ENCODE results near the gene SRL. TPM values are rescaled to one million over a fixed set of nuclear protein-coding genes. Genes with fewer than 3 reads are reported as not detected.
A peak's percentile ranks its signal among the peaks of the same experiment; 100 is the strongest.

The SRL gene
- total RNA-seq, 1 donor, result not detected

DNA sequence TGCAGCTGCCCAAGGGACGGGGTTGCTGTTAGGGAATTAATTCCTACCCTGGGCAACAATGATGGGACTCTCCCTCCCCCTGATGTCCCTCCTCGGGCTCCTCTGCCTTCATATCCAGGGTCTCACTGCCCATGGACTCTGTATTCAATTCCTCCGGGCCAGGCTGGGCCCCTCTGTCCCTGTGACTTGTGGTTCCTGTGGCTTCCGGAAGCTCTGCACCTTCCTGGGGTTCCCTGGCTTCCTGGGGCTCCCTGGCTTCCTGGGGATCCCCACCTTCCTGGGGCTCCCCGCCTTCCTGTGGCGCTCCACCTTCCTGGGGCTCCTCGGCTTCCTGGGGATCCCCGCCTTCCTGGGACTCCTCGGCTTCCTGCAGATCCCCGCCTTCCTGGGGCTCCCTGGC, 35.2 kb downstream of the SRL start:
- Histone ChIP-seq H3K27me3 (ENCODE audit: insufficient read depth, low read length) (no peaks in the 10 kb centered on the region), H3K36me3 (ENCODE audit: insufficient read depth, low read length) (no peaks in the 10 kb centered on the region), H3K27ac (ENCODE audit: low read depth, low read length) (no peak overlapping the region), H2AFZ (ENCODE audit: low read length) (no peak overlapping the region), H3K4me2 (ENCODE audit: insufficient read depth, low read length) (no peak overlapping the region), H3K9me3 (ENCODE audit: low read depth, low read length) (no peaks in the 10 kb centered on the region), H3K79me2 (ENCODE audit: insufficient read depth, low read length) (no peaks in the 10 kb centered on the region), H3K4me3 (ENCODE audit: insufficient read depth, low read length) (no peak overlapping the region), H4K20me1 (ENCODE audit: insufficient read depth, low read length) (no peaks in the 10 kb centered on the region), H3K4me1 (ENCODE audit: insufficient read depth, low read length) (no peaks in the 10 kb centered on the region)
- no peak for DNase-seq (ENCODE audit: insufficient read length, low spot score, missing footprints)
- TF ChIP-seq, protein P1, sequence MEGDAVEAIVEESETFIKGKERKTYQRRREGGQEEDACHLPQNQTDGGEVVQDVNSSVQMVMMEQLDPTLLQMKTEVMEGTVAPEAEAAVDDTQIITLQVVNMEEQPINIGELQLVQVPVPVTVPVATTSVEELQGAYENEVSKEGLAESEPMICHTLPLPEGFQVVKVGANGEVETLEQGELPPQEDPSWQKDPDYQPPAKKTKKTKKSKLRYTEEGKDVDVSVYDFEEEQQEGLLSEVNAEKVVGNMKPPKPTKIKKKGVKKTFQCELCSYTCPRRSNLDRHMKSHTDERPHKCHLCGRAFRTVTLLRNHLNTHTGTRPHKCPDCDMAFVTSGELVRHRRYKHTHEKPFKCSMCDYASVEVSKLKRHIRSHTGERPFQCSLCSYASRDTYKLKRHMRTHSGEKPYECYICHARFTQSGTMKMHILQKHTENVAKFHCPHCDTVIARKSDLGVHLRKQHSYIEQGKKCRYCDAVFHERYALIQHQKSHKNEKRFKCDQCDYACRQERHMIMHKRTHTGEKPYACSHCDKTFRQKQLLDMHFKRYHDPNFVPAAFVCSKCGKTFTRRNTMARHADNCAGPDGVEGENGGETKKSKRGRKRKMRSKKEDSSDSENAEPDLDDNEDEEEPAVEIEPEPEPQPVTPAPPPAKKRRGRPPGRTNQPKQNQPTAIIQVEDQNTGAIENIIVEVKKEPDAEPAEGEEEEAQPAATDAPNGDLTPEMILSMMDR (IDR thresholded peaks at IDR 0.05; ENCODE audit: extremely low read depth, low read depth, low read length), result no peak

DNA sequence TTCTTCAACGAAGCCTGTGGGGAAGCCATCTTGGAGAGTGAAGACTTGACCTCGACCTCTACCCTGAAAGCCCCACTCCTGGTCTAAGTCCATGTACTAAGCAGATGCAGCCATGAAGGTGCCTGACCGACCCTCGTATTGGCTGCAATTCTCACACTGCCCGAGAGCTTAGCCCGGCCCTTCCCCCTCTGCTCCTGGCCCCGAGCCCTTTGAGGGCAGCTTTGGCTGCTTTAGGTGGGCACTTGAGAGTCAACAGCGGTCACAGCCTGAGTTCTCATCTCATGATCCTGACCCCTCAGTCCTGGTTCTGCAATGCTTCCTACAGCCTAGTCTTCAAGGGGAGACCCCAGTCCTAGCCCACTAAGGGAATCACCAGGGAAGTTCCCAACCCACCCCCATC, 35.9 kb downstream of the SRL start:
- TF ChIP-seq, protein P1 (IDR thresholded peaks at IDR 0.05; ENCODE audit: extremely low read depth, low read depth, low read length), result no peak
- no peaks in the 10 kb centered on the region for H3K9me3 ChIP-seq (ENCODE audit: low read depth, low read length)
- no peaks in the 10 kb centered on the region for H3K27me3 ChIP-seq (ENCODE audit: insufficient read depth, low read length)
- no peaks in the 10 kb centered on the region for H3K36me3 ChIP-seq (ENCODE audit: insufficient read depth, low read length)
- no peaks in the 10 kb centered on the region for H3K79me2 ChIP-seq (ENCODE audit: insufficient read depth, low read length)
- H4K20me1 ChIP-seq (ENCODE audit: insufficient read depth, low read length), result no peaks in the 10 kb centered on the region
- H3K27ac ChIP-seq (ENCODE audit: low read depth, low read length), result no peak overlapping the region
- no peak overlapping the region for H3K4me2 ChIP-seq (ENCODE audit: insufficient read depth, low read length)
- H2AFZ ChIP-seq (ENCODE audit: low read length), result no peak overlapping the region
- no peak overlapping the region for H3K4me3 ChIP-seq (ENCODE audit: insufficient read depth, low read length)
- DNase-seq (ENCODE audit: insufficient read length, low spot score, missing footprints), result no peak
- H3K4me1 ChIP-seq (ENCODE audit: insufficient read depth, low read length), result no peaks in the 10 kb centered on the region

DNA sequence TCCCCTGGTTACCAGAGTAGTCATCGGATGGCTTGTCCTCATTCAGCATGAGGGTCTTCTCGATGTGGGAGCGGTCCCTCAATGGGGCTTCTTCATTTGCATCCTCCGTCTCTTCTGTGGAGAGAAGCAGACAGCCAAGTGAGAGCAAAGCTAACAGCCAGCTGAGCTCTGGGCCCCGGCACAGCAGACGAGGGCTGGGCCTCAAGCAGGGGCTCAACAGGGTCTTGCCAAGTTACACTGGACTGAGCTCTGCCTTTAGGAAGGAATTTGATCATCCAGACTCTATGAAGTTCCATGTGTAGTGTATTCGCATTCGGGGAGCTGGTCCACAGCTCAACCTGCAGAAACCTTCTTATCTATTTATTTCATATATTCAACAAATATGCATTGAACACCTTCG, 37.4 kb downstream of the SRL start:
- Histone ChIP-seq H3K9me3 (ENCODE audit: low read depth, low read length) (no peaks in the 10 kb centered on the region), H3K36me3 (ENCODE audit: insufficient read depth, low read length) (no peaks in the 10 kb centered on the region), H3K27ac (ENCODE audit: low read depth, low read length) (no peak overlapping the region), H2AFZ (ENCODE audit: low read length) (no peak overlapping the region), H3K27me3 (ENCODE audit: insufficient read depth, low read length) (no peaks in the 10 kb centered on the region), H3K4me1 (ENCODE audit: insufficient read depth, low read length) (peaks cover 9% of the 10 kb centered on the region), H3K4me2 (ENCODE audit: insufficient read depth, low read length) (no peak overlapping the region), H3K79me2 (ENCODE audit: insufficient read depth, low read length) (no peaks in the 10 kb centered on the region), H3K4me3 (ENCODE audit: insufficient read depth, low read length) (no peak overlapping the region), H4K20me1 (ENCODE audit: insufficient read depth, low read length) (no peaks in the 10 kb centered on the region)
- DNase-seq (ENCODE audit: insufficient read length, low spot score, missing footprints), result no peak
- TF ChIP-seq, protein P1 (IDR thresholded peaks at IDR 0.05; ENCODE audit: extremely low read depth, low read depth, low read length), result no peak

DNA sequence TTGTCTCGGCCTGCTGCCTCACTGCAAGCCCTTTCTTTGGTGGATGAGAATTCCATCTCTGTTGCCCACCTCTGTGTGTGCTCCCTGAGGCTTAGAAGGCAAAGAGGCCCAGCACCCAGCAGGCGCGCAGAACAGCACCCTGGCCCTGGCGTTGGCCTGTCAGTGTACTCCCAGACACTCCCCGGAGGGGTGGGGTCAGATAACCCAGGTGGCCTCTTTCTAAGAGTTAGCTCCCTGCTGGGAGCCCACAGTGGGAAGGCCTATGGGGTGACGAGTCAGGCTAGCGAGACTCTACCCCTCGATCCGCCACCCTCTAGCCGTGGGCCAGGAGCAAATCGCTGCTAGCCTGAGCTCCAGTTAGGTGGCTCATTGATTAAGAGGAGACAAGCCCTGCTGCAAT, 38.1 kb downstream of the SRL start:
- no peak overlapping the region for H2AFZ ChIP-seq (ENCODE audit: low read length)
- no peak overlapping the region for H3K4me3 ChIP-seq (ENCODE audit: insufficient read depth, low read length)
- peak; percentile 46 for DNase-seq (ENCODE audit: insufficient read length, low spot score, missing footprints)
- no peaks in the 10 kb centered on the region for H4K20me1 ChIP-seq (ENCODE audit: insufficient read depth, low read length)
- H3K36me3 ChIP-seq (ENCODE audit: insufficient read depth, low read length), result no peaks in the 10 kb centered on the region
- no peak overlapping the region for H3K4me2 ChIP-seq (ENCODE audit: insufficient read depth, low read length)
- H3K9me3 ChIP-seq (ENCODE audit: low read depth, low read length), result no peaks in the 10 kb centered on the region
- no peaks in the 10 kb centered on the region for H3K79me2 ChIP-seq (ENCODE audit: insufficient read depth, low read length)
- TF ChIP-seq, protein P1 (IDR thresholded peaks at IDR 0.05; ENCODE audit: extremely low read depth, low read depth, low read length), result no peak
- no peaks in the 10 kb centered on the region for H3K27me3 ChIP-seq (ENCODE audit: insufficient read depth, low read length)
- H3K4me1 ChIP-seq (ENCODE audit: insufficient read depth, low read length), result peaks cover 9% of the 10 kb centered on the region
- H3K27ac ChIP-seq (ENCODE audit: low read depth, low read length), result no peak overlapping the region

Data from osteoblast (primary cell).